Upper lobe of left lung (tissue), 6 donors: ENCODE data around the gene PTPN5. TPM values are rescaled to one million over a fixed set of nuclear protein-coding genes. Genes with fewer than 3 reads are reported as not detected.

Experiments
- ATAC-seq, 2 donors: fragments of 200-7000 bp; cut with Tn5 transposase; one replicate each; pipeline ENCODE4 v1.9.1; 2022; ENCODE audit warnings: mild to moderate bottlenecking in 2 of 2, moderate library complexity in 2 of 2; ENCODE audit not compliant: low FRiP score in 2 of 2
- DNase-seq, 2 donors: peaks; one replicate each; pipeline ENCODE4 v3.0.0-alpha.2; 2019 to 2020
- H3K27ac ChIP-seq, 4 donors: fragments of 200-600 bp; sonication (generic); one replicate each; pipeline ENCODE4 v1.5.1; 2016 to 2019
- H3K27me3 ChIP-seq, 4 donors: fragments of 200-600 bp; sonication (generic); one replicate each; pipeline ENCODE4 v1.5.1; 2017 to 2019
- H3K36me3 ChIP-seq, 4 donors: fragments of 200-600 bp; sonication (generic); one replicate each; pipeline ENCODE4 v1.5.1; 2016 to 2019
- H3K4me1 ChIP-seq, 4 donors: fragments of 200-600 bp; sonication (generic); one replicate each; pipeline ENCODE4 v1.5.1; 2018 to 2019
- H3K4me3 ChIP-seq, 4 donors: fragments of 200-600 bp; sonication (generic); one replicate each; pipeline ENCODE4 v1.5.1; 2017 to 2019; ENCODE audit warnings: mild to moderate bottlenecking in 2 of 4, moderate library complexity in 1 of 4
- H3K9me3 ChIP-seq, 4 donors: fragments of 200-600 bp; sonication (generic); one replicate each; pipeline ENCODE4 v1.5.1; 2018 to 2019
- EP300 ChIP-seq, 4 donors: sonication (generic); formaldehyde crosslinking; IDR thresholded peaks; one replicate each; pipeline ENCODE4 v1.5.1; 2017; ENCODE audit warnings: antibody characterized with exemption in 4 of 4, control low read depth in 2 of 4
- POLR2A ChIP-seq, 4 donors: fragments of 450-650 bp; IDR thresholded peaks; one replicate each; pipeline ENCODE4 v1.5.1; 2016 to 2017; ENCODE audit warnings: antibody characterized with exemption in 4 of 4, mild to moderate bottlenecking in 2 of 4
- POLR2AphosphoS5 ChIP-seq, 2 donors: sonication (generic); formaldehyde crosslinking; IDR thresholded peaks; one replicate each; pipeline ENCODE4 v1.5.1; 2017; ENCODE audit warnings: antibody characterized with exemption in 2 of 2
- WGBS, 2 donors: methylation state at CpG; one replicate each; pipeline ENCODE4 v1.1.5; 2017 to 2018; 5-methylcytosine and 5-hydroxymethylcytosine counted together
- total RNA-seq, 6 donors: library from RNA; depleted of rRNA in 4 of 6; stranded (reverse); fragments of >200 nt in 4 of 6; gene quantifications; one replicate each; pipeline versions ENCODE4 v1.1.0 to v1.2.1, GENCODE V29; 2016 to 2021
- TF ChIP-seq, protein P1 (sequence below), 6 experiments: fragments of 450-650 bp in 4 of 6; fragments of 200-600 bp in 2 of 6; sonication (generic) in 2 of 6; IDR thresholded peaks; one replicate each; pipeline ENCODE4 v1.5.1; 2016 to 2019; ENCODE audit warnings: antibody characterized with exemption in 6 of 6
- donor health status: DM: no; HTN: no; CAD: no; lungs with moderate emphysema.
- donor health status: DM: no; HTN: yes; CAD: no; lungs with severe emphysema.

PTPN5 gene
- total RNA-seq, 6 donors from 2014 or later, result 0.31 to 1.8 (median 1.0) TPM; not detected in 2

GRCh38 chr11:18774801-18775200 is 16.8 kb downstream of the PTPN5 start:
- Histone ChIP-seq H3K9me3 (no peaks in the 10 kb centered on the region), H3K4me3 (no peak overlapping the region), H3K27me3 (no peaks in the 10 kb centered on the region), H3K36me3 (no peaks in the 10 kb centered on the region), H3K27ac (no peak overlapping the region), H3K4me1 (no peaks in the 10 kb centered on the region)
- no peak for TF ChIP-seq EP300 (IDR thresholded peaks at IDR 0.05)
- TF ChIP-seq, protein P1, sequence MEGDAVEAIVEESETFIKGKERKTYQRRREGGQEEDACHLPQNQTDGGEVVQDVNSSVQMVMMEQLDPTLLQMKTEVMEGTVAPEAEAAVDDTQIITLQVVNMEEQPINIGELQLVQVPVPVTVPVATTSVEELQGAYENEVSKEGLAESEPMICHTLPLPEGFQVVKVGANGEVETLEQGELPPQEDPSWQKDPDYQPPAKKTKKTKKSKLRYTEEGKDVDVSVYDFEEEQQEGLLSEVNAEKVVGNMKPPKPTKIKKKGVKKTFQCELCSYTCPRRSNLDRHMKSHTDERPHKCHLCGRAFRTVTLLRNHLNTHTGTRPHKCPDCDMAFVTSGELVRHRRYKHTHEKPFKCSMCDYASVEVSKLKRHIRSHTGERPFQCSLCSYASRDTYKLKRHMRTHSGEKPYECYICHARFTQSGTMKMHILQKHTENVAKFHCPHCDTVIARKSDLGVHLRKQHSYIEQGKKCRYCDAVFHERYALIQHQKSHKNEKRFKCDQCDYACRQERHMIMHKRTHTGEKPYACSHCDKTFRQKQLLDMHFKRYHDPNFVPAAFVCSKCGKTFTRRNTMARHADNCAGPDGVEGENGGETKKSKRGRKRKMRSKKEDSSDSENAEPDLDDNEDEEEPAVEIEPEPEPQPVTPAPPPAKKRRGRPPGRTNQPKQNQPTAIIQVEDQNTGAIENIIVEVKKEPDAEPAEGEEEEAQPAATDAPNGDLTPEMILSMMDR (IDR thresholded peaks at IDR 0.05), result no peak
- TF ChIP-seq POLR2AphosphoS5 (IDR thresholded peaks at IDR 0.05), result no peak
- no peak for TF ChIP-seq POLR2A (IDR thresholded peaks at IDR 0.05)
- WGBS, 2 donors, result 79 to 87% methylated on average over 7 of the region's 7 CpGs
- ATAC-seq (no peak), DNase-seq (no peak)

DNA sequence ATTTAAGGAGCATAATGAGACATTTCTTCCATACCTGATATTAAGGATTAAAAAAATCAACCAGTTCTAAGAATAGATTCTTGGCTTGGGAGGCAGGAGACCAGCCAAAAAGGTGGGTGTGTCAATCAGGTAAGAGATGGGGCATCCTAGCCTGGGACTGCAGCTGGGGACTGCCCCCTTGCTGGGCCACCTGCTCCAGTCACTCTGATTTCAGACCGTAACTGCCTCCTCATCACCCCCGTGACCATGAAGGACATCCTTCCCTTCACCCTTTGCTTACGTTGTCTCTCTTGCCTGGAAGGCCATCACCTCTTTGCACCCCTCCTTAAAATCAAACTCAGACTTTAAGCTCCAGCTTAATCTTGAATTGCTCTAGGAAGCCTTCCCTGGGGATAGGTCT is 17.9 kb downstream of the PTPN5 start:
- TF ChIP-seq, protein P1 (IDR thresholded peaks at IDR 0.05), result no peak
- no peak for TF ChIP-seq POLR2A (IDR thresholded peaks at IDR 0.05)
- no peak for TF ChIP-seq EP300 (IDR thresholded peaks at IDR 0.05)
- TF ChIP-seq POLR2AphosphoS5 (IDR thresholded peaks at IDR 0.05), result no peak

GRCh38 chr11:18773104-18773503 is 18.5 kb downstream of the PTPN5 start:
- no peak for DNase-seq
- TF ChIP-seq EP300 (IDR thresholded peaks at IDR 0.05), result no peak
- no peak for TF ChIP-seq POLR2A (IDR thresholded peaks at IDR 0.05)
- WGBS, 2 donors, result 62 to 75% methylated on average over 4 to 8 of the region's 8 CpGs

More for the DNA sequence above, 17.9 kb downstream of the PTPN5 start:
- no peaks in the 10 kb centered on the region for H3K27me3 ChIP-seq
- H3K9me3 ChIP-seq, result no peaks in the 10 kb centered on the region
- DNase-seq, result no peak
- H3K36me3 ChIP-seq, result no peaks in the 10 kb centered on the region
- H3K4me1 ChIP-seq, result no peaks in the 10 kb centered on the region
- H3K4me3 ChIP-seq, result no peak overlapping the region
- WGBS, 2 donors, result 72 to 84% methylated on average over 3 of the region's 3 CpGs
- H3K27ac ChIP-seq, result no peak overlapping the region
- no peak for ATAC-seq

DNA sequence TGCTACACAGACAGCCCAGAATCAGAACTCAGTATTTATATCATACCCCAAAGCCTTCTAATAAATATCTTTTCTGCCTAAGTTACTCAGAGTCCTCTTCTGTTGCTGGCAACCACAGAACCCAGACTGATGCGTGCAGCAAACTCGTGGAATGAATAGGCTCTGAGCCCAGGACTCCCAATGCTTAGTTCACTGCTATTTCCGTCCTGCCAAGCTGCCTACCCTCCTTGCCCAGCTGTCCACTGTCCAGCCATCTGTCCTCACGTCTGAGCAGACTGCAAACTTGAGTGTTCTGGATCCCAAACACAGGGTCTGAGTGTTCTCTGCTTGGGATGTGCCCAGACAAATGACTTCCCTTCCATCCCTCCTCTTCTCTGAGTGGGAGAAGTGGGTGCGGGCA is 19.4 kb downstream of the PTPN5 start:
- TF ChIP-seq, protein P1 (IDR thresholded peaks at IDR 0.05), result no peak
- no peak for TF ChIP-seq EP300 (IDR thresholded peaks at IDR 0.05)
- no peak for TF ChIP-seq POLR2AphosphoS5 (IDR thresholded peaks at IDR 0.05)
- no peak for TF ChIP-seq POLR2A (IDR thresholded peaks at IDR 0.05)
- Histone ChIP-seq H3K4me1 (no peaks in the 10 kb centered on the region), H3K36me3 (no peaks in the 10 kb centered on the region), H3K27ac (no peak overlapping the region), H3K9me3 (no peaks in the 10 kb centered on the region), H3K27me3 (no peaks in the 10 kb centered on the region), H3K4me3 (no peak overlapping the region)
- no peak for ATAC-seq
- WGBS, 2 donors, result 48 to 71% methylated on average over 5 of the region's 5 CpGs
- no peak for DNase-seq

More at GRCh38 chr11:18773104-18773503, 18.5 kb downstream of the PTPN5 start:
- H3K9me3 ChIP-seq, result no peaks in the 10 kb centered on the region
- H3K4me3 ChIP-seq, result no peak overlapping the region
- H3K27me3 ChIP-seq, result no peaks in the 10 kb centered on the region
- H3K36me3 ChIP-seq, result no peaks in the 10 kb centered on the region
- H3K4me1 ChIP-seq, result no peaks in the 10 kb centered on the region
- ATAC-seq, result no peak
- H3K27ac ChIP-seq, result no peak overlapping the region

- WGBS, 2 donors, result 81 to 87% methylated on average over 12 to 13 of the region's 13 CpGs
- Histone ChIP-seq H3K27me3 (no peaks in the 10 kb centered on the region), H3K4me1 (no peaks in the 10 kb centered on the region), H3K9me3 (no peaks in the 10 kb centered on the region), H3K4me3 (no peak overlapping the region), H3K27ac (no peak overlapping the region), H3K36me3 (no peaks in the 10 kb centered on the region)
- no peak for TF ChIP-seq POLR2A (IDR thresholded peaks at IDR 0.05)
- no peak for TF ChIP-seq EP300 (IDR thresholded peaks at IDR 0.05)
- TF ChIP-seq POLR2AphosphoS5 (IDR thresholded peaks at IDR 0.05), result no peak
- TF ChIP-seq, protein P1 (IDR thresholded peaks at IDR 0.05), result no peak
- ATAC-seq (no peak), DNase-seq (no peak)
Observed at GRCh38 chr11:18771266-18772035, 20.1 kb downstream of the PTPN5 start.
